ENCODE data around the gene CACNA1D. TPM values are rescaled to one million over a fixed set of nuclear protein-coding genes. Genes with fewer than 3 reads are reported as not detected.

The CACNA1D gene
- total RNA-seq, 2 experiments from 2014 or later: not detected

DNA sequence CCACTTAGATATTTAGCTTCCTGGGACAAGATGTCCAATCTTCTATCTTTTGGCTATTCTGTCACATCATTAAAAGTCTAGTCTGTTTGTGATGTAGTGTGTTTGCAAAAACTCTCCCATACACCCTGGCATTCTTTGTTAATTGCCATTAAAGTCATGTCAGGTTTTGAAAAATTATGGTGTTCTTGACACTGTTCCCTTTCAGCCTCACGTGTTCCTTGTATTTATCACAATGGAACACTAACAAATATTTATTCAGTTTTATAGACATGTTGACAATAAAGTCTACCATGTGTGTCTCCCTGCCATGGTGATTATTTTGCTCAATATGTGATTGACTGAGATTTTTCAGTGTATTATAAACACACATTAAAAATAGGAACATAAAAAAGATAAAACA is 9.4 kb upstream of the CACNA1D start:
- DNase-seq: no peak
- intact Hi-C loops (cut with micrococcal nuclease): no loop called here
- H3K27ac Mint-ChIP-seq: no peak overlapping the region
- no peaks in the 10 kb centered on the region for H3K9me3 Mint-ChIP-seq
- CTCF ChIA-PET: no interaction called here
- H3K27me3 Mint-ChIP-seq (ENCODE audit: low read depth): peaks cover 10% of the 10 kb centered on the region
- no peaks in the 10 kb centered on the region for H3K36me3 Mint-ChIP-seq (ENCODE audit: low read depth)
- no peak overlapping the region for H3K4me3 Mint-ChIP-seq
- no peaks in the 10 kb centered on the region for H3K4me1 Mint-ChIP-seq (ENCODE audit: low read depth)

DNA sequence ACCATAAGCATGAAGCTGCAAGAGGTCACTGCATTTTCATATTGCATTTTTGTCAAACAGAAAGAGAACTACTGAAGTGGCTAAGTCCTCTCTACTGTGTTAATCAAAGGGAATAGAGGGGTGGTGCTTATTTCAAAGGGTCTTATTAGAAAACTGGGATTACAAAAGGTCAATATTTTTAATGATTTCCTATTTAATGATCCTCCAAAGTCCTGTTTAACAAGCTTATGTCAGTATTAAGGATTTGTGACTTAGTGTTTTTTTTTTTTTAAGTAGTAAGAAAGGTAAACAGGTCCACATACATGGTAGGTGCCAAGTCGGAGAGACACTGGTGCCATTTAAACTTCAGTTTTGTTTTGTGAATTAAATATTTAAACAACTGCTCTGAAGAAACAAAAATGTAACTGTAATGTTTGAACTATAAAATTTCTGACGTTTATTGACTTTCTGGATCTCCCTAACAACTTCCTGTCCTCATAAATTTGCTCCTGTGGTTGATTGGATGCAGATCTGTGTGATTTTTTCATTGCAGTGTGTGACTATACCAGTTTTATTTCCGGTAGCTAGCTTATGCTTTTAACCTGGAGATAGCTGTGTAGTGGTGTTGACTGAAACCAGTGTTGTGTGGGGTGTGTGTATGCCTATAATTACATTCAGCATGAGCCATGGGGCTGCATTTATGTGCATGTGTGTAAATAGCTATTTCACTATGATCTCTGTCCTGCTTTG is 8.6 kb upstream of the CACNA1D start:
- H3K4me1 Mint-ChIP-seq (ENCODE audit: low read depth): no peaks in the 10 kb centered on the region
- intact Hi-C loops (cut with micrococcal nuclease): no loop called here
- no peak for DNase-seq
- H3K27me3 Mint-ChIP-seq (ENCODE audit: low read depth): peaks cover 9% of the 10 kb centered on the region
- no peaks in the 10 kb centered on the region for H3K36me3 Mint-ChIP-seq (ENCODE audit: low read depth)
- H3K27ac Mint-ChIP-seq: no peak overlapping the region
- CTCF ChIA-PET: interaction anchor here (0.6 kb wide), 1 partner anchor 8 kb away, joined by 5 read pairs; no protein-coding TSS in a partner anchor
- H3K4me3 Mint-ChIP-seq: no peak overlapping the region
- H3K9me3 Mint-ChIP-seq: no peaks in the 10 kb centered on the region

DNA sequence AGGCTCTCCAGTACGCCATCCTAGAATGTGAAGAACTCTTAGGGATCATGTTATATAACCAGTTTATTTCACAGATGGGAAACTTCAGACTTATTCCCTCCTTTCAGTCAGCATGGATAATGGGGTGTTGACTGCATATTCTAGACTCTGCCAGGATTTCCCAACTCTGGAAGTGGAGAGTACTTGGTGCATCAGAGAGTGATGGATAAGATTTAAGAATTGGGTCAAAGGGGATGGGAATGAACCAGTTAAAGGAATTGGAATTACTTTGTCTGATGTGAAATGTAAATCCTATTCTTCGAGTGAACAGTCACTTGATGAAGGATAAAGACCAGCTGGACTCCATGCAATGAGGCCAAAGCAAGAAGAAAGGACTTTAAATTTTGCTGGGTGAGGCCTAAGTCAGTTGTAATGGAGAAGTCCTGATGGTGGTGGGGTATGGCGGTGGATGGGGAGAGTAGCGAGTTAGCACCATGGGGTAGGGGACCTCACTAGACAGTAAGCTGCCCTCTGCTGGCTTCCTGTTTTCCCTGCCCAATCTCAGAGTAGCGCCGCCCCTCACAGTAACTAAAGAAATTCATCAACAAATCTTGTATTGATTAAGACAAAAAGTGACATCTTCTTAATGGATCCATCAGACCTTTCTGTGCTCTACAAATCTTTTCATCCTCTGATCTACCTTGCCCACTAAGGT is 7.3 kb upstream of the CACNA1D start:
- Mint-ChIP-seq H3K4me1 (ENCODE audit: low read depth) (no peaks in the 10 kb centered on the region), H3K9me3 (no peaks in the 10 kb centered on the region), H3K4me3 (no peak overlapping the region), H3K27ac (no peak overlapping the region), H3K36me3 (ENCODE audit: low read depth) (no peaks in the 10 kb centered on the region), H3K27me3 (ENCODE audit: low read depth) (peaks cover 11% of the 10 kb centered on the region)
- DNase-seq: no peak
- intact Hi-C loops (cut with micrococcal nuclease): no loop called here
- CTCF ChIA-PET: no interaction called here

DNA sequence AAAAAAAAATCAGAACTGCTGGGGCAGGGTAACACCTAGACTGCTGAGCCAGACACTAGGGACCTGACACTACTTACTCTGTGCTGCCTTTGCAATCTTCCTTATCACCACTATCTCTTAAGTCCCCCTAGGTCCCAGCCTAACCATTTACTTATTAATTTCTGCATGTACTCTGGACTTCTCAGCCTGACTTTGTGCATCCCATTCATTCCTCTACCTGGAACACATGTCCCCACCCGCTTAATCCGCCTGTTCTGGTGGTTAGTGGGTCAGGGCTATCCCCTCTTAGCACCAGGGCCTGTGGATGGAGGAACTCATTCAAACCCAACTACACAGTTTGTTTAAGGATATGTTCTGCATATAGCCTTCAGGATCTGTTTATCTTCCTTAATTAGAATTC is 5.0 kb upstream of the CACNA1D start:
- intact Hi-C loops (cut with micrococcal nuclease): no loop called here
- CTCF ChIA-PET: no interaction called here
- Mint-ChIP-seq H3K36me3 (ENCODE audit: low read depth) (no peaks in the 10 kb centered on the region), H3K4me3 (no peak overlapping the region), H3K27me3 (ENCODE audit: low read depth) (peaks cover 21% of the 10 kb centered on the region), H3K27ac (no peak overlapping the region), H3K4me1 (ENCODE audit: low read depth) (no peaks in the 10 kb centered on the region), H3K9me3 (no peaks in the 10 kb centered on the region)
- no peak for DNase-seq

DNA sequence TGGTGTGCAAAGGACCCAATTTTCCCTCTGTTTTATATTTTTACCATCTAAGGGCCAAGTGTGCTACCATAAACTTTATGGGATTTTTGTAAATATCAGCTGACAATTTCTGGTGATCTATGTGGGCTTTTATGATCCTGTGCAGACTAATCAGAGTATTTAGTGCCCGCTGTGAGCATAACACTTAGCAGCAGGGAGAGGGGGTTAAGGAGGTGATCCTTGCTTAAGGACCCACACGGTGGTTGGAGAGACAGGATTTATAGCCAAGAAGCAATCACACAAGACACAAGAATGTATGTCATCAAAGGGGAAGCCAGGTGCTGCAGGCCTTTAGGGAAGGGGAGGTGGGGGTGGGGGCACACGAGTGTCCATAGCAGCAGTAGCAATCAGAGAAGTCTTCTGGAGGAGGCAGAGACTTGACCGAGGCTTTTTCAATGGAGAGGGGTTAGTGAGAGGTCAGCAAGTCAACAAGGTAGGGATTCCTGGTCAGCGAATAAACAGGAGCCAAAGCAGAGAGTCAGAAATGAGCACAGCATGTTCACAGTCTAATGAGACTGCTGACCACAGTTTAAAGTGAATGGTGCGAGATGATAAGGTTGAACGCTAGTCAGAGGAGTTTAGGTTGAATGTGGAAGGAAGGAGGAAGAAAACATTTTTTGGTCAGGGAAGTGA is 4.5 kb upstream of the CACNA1D start:
- CTCF ChIA-PET: no interaction called here
- no peak overlapping the region for H3K27ac Mint-ChIP-seq
- H3K4me1 Mint-ChIP-seq (ENCODE audit: low read depth): peaks cover under 1% of the 10 kb centered on the region
- DNase-seq: no peak
- H3K27me3 Mint-ChIP-seq (ENCODE audit: low read depth): peaks cover 22% of the 10 kb centered on the region
- H3K9me3 Mint-ChIP-seq: no peaks in the 10 kb centered on the region
- H3K4me3 Mint-ChIP-seq: no peak overlapping the region
- no peaks in the 10 kb centered on the region for H3K36me3 Mint-ChIP-seq (ENCODE audit: low read depth)
- intact Hi-C loops (cut with micrococcal nuclease): loop anchor here (10.0 kb wide), 1 partner anchor 375 kb away; no protein-coding TSS in a partner anchor

DNA sequence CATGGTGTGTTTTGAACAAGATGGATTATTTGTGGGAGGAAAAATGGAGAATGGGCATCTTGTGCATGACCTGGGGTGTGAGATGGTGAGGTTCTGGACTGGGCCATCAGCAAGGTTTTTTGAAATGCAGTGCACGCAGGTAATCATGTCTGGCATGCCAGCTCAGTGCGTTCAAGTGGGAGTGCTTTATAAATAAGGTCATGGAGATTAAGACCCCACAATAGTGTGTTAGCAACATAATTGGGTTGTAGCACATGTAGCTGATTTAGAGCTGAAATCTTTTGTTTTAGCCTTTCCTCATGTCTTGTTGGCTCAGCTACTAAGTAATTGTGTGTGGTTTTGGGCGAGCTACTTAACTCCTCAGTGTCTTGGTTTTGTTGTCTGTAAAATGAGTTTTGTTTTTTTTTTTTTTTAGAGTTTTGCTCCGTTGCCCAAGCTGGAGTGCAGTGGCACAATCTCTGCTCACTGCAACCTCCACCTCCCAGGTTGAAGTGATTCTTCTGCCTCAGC is 3.9 kb upstream of the CACNA1D start:
- intact Hi-C loops (cut with micrococcal nuclease): loop anchor here (10.0 kb wide), 1 partner anchor 376 kb away; no protein-coding TSS in a partner anchor
- Mint-ChIP-seq H3K4me3 (no peak overlapping the region), H3K27me3 (ENCODE audit: low read depth) (peaks cover 26% of the 10 kb centered on the region), H3K4me1 (ENCODE audit: low read depth) (peaks cover 4% of the 10 kb centered on the region), H3K9me3 (no peaks in the 10 kb centered on the region), H3K36me3 (ENCODE audit: low read depth) (no peaks in the 10 kb centered on the region), H3K27ac (no peak overlapping the region)
- DNase-seq: no peak
- CTCF ChIA-PET: no interaction called here

DNA sequence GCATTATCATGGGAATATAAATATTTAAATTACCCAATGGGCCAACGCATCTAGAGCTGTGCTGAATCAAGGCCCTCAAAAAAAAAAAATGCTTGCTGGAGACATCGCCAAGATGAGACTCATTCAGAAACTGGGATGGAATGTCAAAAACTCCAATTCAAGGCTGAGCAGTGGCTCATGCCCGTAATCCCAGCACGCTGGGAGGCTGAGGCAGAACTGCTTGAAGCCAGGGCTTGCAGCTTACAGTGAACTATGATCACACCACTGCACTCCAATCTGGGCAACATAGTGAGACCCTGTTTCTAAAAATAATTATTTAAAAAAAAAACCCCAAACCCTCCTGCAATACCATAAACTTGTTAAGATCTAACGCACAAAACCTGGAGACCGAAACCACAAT is 3.1 kb upstream of the CACNA1D start:
- Mint-ChIP-seq H3K4me1 (ENCODE audit: low read depth) (peaks cover 7% of the 10 kb centered on the region), H3K27ac (no peak overlapping the region), H3K36me3 (ENCODE audit: low read depth) (no peaks in the 10 kb centered on the region), H3K27me3 (ENCODE audit: low read depth) (peaks cover 30% of the 10 kb centered on the region), H3K4me3 (no peak overlapping the region), H3K9me3 (no peaks in the 10 kb centered on the region)
- CTCF ChIA-PET: no interaction called here
- intact Hi-C loops (cut with micrococcal nuclease): loop anchor here (10.0 kb wide), 1 partner anchor 376 kb away; no protein-coding TSS in a partner anchor
- no peak for DNase-seq

DNA sequence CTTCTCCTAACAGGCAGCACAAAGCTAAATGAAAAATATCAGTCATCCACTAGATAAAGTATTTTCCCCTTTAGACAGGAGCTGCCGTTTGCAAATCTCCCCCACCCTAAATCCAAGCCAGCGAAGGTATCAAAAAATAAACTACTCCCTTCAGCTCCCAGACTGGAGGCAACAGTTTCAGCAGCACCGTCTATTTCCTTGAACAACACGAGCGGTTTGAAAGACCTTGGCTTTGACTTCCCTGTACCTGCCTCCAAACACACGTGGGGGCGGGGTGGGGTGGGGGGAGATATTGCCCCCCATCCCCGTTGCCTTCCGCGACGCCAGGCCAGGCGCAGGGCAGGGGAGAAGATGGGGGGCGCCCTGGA is 832 bp upstream of the CACNA1D start:
- Mint-ChIP-seq H3K36me3 (ENCODE audit: low read depth) (no peaks in the 10 kb centered on the region), H3K27ac (no peak overlapping the region), H3K27me3 (ENCODE audit: low read depth) (peaks cover 44% of the 10 kb centered on the region), H3K4me3 (no peak overlapping the region), H3K9me3 (no peaks in the 10 kb centered on the region), H3K4me1 (ENCODE audit: low read depth) (peaks cover 7% of the 10 kb centered on the region)
- intact Hi-C loops (cut with micrococcal nuclease): loop anchor here (10.0 kb wide), 1 partner anchor 379 kb away; no protein-coding TSS in a partner anchor
- CTCF ChIA-PET: no interaction called here
- no peak for DNase-seq

DNA sequence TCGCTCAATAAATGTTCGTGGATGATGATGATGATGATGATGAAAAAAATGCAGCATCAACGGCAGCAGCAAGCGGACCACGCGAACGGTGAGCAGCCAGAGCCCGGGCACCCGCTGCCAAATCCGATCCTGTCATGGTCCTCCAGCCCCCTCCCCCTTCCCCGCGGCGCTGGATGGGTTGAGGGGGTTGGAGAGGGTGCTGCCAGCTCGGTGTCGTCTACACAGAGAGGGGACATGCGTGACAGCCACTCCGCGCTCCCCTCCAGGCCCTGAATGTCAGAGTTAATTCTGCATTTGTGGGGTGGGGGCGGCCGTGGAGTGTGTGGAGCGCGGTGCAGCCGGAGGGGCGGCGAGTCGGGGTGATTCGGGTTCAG is 722 bp downstream of the CACNA1D start:
- Mint-ChIP-seq H3K4me1 (ENCODE audit: low read depth) (peaks cover 7% of the 10 kb centered on the region), H3K27ac (no peak overlapping the region), H3K36me3 (ENCODE audit: low read depth) (no peaks in the 10 kb centered on the region), H3K9me3 (no peaks in the 10 kb centered on the region), H3K27me3 (ENCODE audit: low read depth) (peaks cover 56% of the 10 kb centered on the region), H3K4me3 (peak overlapping the region; percentile 49)
- no peak for DNase-seq
- intact Hi-C loops (cut with micrococcal nuclease): loop anchor here (10.0 kb wide), 1 partner anchor 380 kb away; no protein-coding TSS in a partner anchor
- CTCF ChIA-PET: no interaction called here

DNA sequence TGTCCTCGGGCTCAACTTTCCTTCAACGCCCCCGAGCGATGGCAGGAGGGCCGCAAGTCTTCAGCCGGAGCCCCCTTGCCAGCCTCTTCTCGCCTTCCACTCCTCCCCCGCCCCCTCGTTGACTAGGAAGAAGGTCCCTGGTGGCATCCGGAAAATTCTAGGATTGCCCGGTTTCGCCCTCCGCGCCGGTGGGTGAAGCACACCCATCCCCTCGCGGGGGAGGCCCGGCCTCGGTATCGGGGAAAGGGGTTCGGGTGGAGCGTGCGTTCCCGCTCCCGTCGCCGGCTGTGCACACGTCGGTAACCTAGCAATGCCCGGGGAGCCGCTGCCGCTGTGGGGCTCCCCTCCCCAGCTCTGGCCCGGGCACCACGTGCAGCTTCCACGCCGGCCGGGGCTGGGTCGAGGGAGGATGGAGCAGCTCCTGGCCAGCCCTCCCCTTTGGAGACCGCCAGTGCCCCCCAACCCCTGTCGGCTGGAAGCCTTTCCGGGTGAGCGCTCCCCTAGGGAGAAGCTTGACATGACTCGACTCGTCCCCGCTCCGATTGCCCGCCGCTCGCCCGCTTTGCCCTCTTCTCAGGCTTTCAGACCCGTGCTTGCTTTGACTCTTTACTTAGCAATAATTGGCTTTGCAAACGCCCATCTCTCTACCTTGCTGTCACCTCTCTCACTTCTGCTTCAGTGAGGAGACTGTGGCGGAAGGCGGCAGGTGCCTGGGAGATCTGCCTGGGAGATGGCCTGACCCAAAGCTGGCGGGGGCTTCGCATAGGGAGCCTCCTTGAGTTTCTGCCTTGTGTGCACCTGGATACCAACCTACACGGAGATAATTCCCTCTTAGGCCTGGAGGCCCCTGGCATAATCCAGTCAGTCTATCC is 1.3 kb downstream of the CACNA1D start:
- H3K4me1 Mint-ChIP-seq (ENCODE audit: low read depth): peaks cover 7% of the 10 kb centered on the region
- CTCF ChIA-PET: no interaction called here
- no peak for DNase-seq
- H3K27me3 Mint-ChIP-seq (ENCODE audit: low read depth): peaks cover 53% of the 10 kb centered on the region
- H3K27ac Mint-ChIP-seq: no peak overlapping the region
- H3K36me3 Mint-ChIP-seq (ENCODE audit: low read depth): no peaks in the 10 kb centered on the region
- H3K9me3 Mint-ChIP-seq: no peaks in the 10 kb centered on the region
- intact Hi-C loops (cut with micrococcal nuclease): loop anchor here (10.0 kb wide), 1 partner anchor 381 kb away; no protein-coding TSS in a partner anchor
- H3K4me3 Mint-ChIP-seq: peak overlapping the region; percentile 49

DNA sequence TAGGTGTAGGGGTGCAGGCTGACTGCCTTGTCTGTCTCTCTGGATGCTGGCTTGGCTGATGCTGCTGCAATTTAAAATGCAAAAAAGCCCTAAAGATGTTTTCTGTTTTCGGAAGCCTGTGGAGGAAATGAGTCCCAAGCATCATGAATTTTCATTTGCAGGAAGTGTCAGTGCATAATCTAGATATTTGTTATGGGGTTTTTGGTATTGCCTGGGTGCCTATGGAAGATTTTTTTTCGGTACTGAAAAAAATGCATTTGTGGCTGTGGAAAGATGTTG is 1.9 kb downstream of the CACNA1D start:
- CTCF ChIA-PET: no interaction called here
- H3K27me3 Mint-ChIP-seq (ENCODE audit: low read depth): peaks cover 53% of the 10 kb centered on the region
- H3K4me3 Mint-ChIP-seq: no peak overlapping the region
- no peak overlapping the region for H3K27ac Mint-ChIP-seq
- intact Hi-C loops (cut with micrococcal nuclease): loop anchor here (10.0 kb wide), 1 partner anchor 382 kb away; no protein-coding TSS in a partner anchor
- peaks cover 7% of the 10 kb centered on the region for H3K4me1 Mint-ChIP-seq (ENCODE audit: low read depth)
- no peak for DNase-seq
- no peaks in the 10 kb centered on the region for H3K36me3 Mint-ChIP-seq (ENCODE audit: low read depth)
- H3K9me3 Mint-ChIP-seq: no peaks in the 10 kb centered on the region

DNA sequence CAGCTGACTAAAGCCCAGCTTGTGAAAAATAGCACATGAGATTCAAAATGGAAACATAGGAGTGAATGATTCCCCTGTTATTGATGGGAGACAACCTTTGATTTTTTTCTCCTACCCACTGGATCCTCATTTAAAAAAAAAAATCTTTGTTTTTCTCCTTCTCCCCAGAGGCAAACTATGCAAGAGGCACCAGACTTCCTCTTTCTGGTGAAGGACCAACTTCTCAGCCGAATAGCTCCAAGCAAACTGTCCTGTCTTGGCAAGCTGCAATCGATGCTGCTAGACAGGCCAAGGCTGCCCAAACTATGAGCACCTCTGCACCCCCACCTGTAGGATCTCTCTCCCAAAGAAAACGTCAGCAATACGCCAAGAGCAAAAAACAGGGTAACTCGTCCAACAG is 2.6 kb downstream of the CACNA1D start:
- peaks cover 47% of the 10 kb centered on the region for H3K27me3 Mint-ChIP-seq (ENCODE audit: low read depth)
- intact Hi-C loops (cut with micrococcal nuclease): loop anchor here (10.0 kb wide), 1 partner anchor 382 kb away; no protein-coding TSS in a partner anchor
- DNase-seq: no peak
- H3K4me3 Mint-ChIP-seq: no peak overlapping the region
- peaks cover 7% of the 10 kb centered on the region for H3K4me1 Mint-ChIP-seq (ENCODE audit: low read depth)
- H3K36me3 Mint-ChIP-seq (ENCODE audit: low read depth): no peaks in the 10 kb centered on the region
- no peaks in the 10 kb centered on the region for H3K9me3 Mint-ChIP-seq
- CTCF ChIA-PET: no interaction called here
- no peak overlapping the region for H3K27ac Mint-ChIP-seq
